Natural killer cell (primary cell): Measurements from ENCODE around the gene TMPRSS7. TPM values are rescaled to one million over a fixed set of nuclear protein-coding genes. Genes with fewer than 3 reads are reported as not detected.
A peak's percentile ranks its signal among the peaks of the same experiment; 100 is the strongest.

Source experiments
- ATAC-seq, 3 donors: fragments of 150-1000 bp in 2 of 3; fragments of 200-7000 bp in 1 of 3; cut with Tn5 transposase; 1 replicate in 1 of 3; 2 replicates in 2 of 3; pipeline ENCODE4 v1.10.0; 2021; ENCODE audit warnings: mild to moderate bottlenecking in 2 of 3, moderate library complexity in 2 of 3
- DNase-seq, 2 donors: peaks; one replicate each; pipeline versions ENCODE4 v3.0.0 to v3.0.0-alpha.2; 2013 to 2021; ENCODE audit warnings: mixed read lengths in 1 of 2
- H3K27ac ChIP-seq: one replicate; pipeline ENCODE4 v1.5.1; 2013; ENCODE audit warnings: mild to moderate bottlenecking, low read length
- H3K27me3 ChIP-seq: one replicate; pipeline ENCODE4 v1.6.1; 2013; ENCODE audit warnings: low read length; ENCODE audit not compliant: control insufficient read depth, insufficient read depth
- H3K36me3 ChIP-seq: one replicate; pipeline ENCODE4 v1.6.1; 2013; ENCODE audit warnings: low read length; ENCODE audit not compliant: control insufficient read depth, insufficient read depth
- H3K4me1 ChIP-seq: one replicate; pipeline ENCODE4 v1.6.1; 2013; ENCODE audit warnings: low read length; ENCODE audit not compliant: control insufficient read depth, insufficient read depth
- H3K4me3 ChIP-seq: one replicate; pipeline ENCODE4 v1.5.1; 2013; ENCODE audit warnings: low read length
- H3K9me3 ChIP-seq: one replicate; pipeline ENCODE4 v1.6.1; 2013; ENCODE audit warnings: low read length; ENCODE audit not compliant: control insufficient read depth, insufficient read depth
- H3K27ac Mint-ChIP-seq, 2 donors: one replicate each; pipeline ENCODE4 v1.8.0; 2022; ENCODE audit warnings: mild to moderate bottlenecking in 2 of 2, mixed read lengths in 2 of 2, moderate library complexity in 1 of 2
- H3K27me3 Mint-ChIP-seq, 2 donors: one replicate each; pipeline ENCODE4 v1.8.0; 2022; ENCODE audit warnings: low read depth in 2 of 2, mixed read lengths in 2 of 2
- H3K36me3 Mint-ChIP-seq: one replicate; pipeline ENCODE4 v1.8.0; 2022; ENCODE audit warnings: mixed read lengths
- H3K4me1 Mint-ChIP-seq, 2 donors: one replicate each; pipeline ENCODE4 v1.8.0; 2022; ENCODE audit warnings: mixed read lengths in 2 of 2
- H3K4me3 Mint-ChIP-seq: one replicate; pipeline ENCODE4 v1.8.0; 2022; ENCODE audit warnings: mild to moderate bottlenecking, moderate library complexity, mixed read lengths
- H3K9me3 Mint-ChIP-seq, 2 donors: one replicate each; pipeline ENCODE4 v1.8.0; 2022; ENCODE audit warnings: mixed read lengths in 2 of 2
- CTCF ChIP-seq: fragments of 200-600 bp; IDR thresholded peaks from one replicate; pipeline ENCODE4 v1.8.0; 2022; ENCODE audit warnings: antibody characterized with exemption
- WGBS: methylation state at CpG from one replicate; pipeline ENCODE4 v1.1.7; 2013; ENCODE audit warnings: missing lambda C conversion rate; ENCODE audit not compliant: insufficient coverage; 5-methylcytosine and 5-hydroxymethylcytosine counted together
- intact Hi-C: fragments of 100-400 bp; cut with micrococcal nuclease; formaldehyde crosslinking; loops from one replicate; pipeline ENCODE4 v1.14.2; 2022
- total RNA-seq, 4 donors: library from RNA; stranded (reverse); fragments of 120-200 nt in 1 of 4; gene quantifications; one replicate each; pipeline versions ENCODE4 v1.2.3 to v1.2.4, GENCODE V29; 2013 to 2022

The TMPRSS7 gene
- total RNA-seq, 3 donors from 2014 or later (not counting 1 experiment from before 2014, with no cell fraction given): not detected

GRCh38 chr3:112097378-112097777 is 62.8 kb downstream of the TMPRSS7 start:
- ATAC-seq: peak in 2 of 3 donors; percentile 37 to 38
- Histone ChIP-seq H3K27ac (no peak overlapping the region), H3K9me3 (no peaks in the 10 kb centered on the region), H3K36me3 (no peaks in the 10 kb centered on the region), H3K4me1 (no peaks in the 10 kb centered on the region), H3K4me3 (no peak overlapping the region), H3K27me3 (no peaks in the 10 kb centered on the region)
- Mint-ChIP-seq H3K9me3 (no peaks in the 10 kb centered on the region), H3K4me3 (no peak overlapping the region), H3K4me1 (no peaks in the 10 kb centered on the region), H3K27me3 (peaks cover 4 to 20% of the 10 kb centered on the region in 2 donors), H3K27ac (no peak overlapping the region), H3K36me3 (no peaks in the 10 kb centered on the region)
- intact Hi-C loops: no loop called here
- WGBS: 30% methylated on average over 4 of the region's 4 CpGs
- TF ChIP-seq CTCF: no peak
- DNase-seq: no peak

- H3K36me3 Mint-ChIP-seq: no peaks in the 10 kb centered on the region
- H3K27ac Mint-ChIP-seq: no peak overlapping the region
- Histone ChIP-seq H3K9me3 (no peaks in the 10 kb centered on the region), H3K27me3 (no peaks in the 10 kb centered on the region), H3K36me3 (no peaks in the 10 kb centered on the region), H3K27ac (no peak overlapping the region), H3K4me1 (no peaks in the 10 kb centered on the region), H3K4me3 (no peak overlapping the region)
- 85% methylated on average over 2 of the region's 2 CpGs for WGBS
- H3K4me1 Mint-ChIP-seq: no peaks in the 10 kb centered on the region
- no peak for ATAC-seq
- H3K27me3 Mint-ChIP-seq: peaks cover 5 to 12% of the 10 kb centered on the region in 2 donors
- H3K4me3 Mint-ChIP-seq: no peak overlapping the region
- intact Hi-C loops: no loop called here
- TF ChIP-seq CTCF: no peak
- H3K9me3 Mint-ChIP-seq: no peaks in the 10 kb centered on the region
- no peak for DNase-seq
Measured at GRCh38 chr3:112101916-112102315, 67.4 kb downstream of the TMPRSS7 start.

- ATAC-seq: no peak
- peaks cover 0 to 5% of the 10 kb centered on the region in 2 donors for H3K27me3 Mint-ChIP-seq
Measured at GRCh38 chr3:112104774-112105173, 70.2 kb downstream of the TMPRSS7 start.

More at GRCh38 chr3:112104774-112105173, 70.2 kb downstream of the TMPRSS7 start:
- no peak for DNase-seq
- no peaks in the 10 kb centered on the region for H3K36me3 ChIP-seq
- intact Hi-C loops: no loop called here
- Mint-ChIP-seq H3K4me1 (no peaks in the 10 kb centered on the region), H3K36me3 (no peaks in the 10 kb centered on the region), H3K4me3 (no peak overlapping the region), H3K9me3 (no peaks in the 10 kb centered on the region), H3K27ac (no peak overlapping the region)
- no peaks in the 10 kb centered on the region for H3K9me3 ChIP-seq
- H3K4me1 ChIP-seq: no peaks in the 10 kb centered on the region
- WGBS: 87% methylated on average over 2 of the region's 2 CpGs
- no peak overlapping the region for H3K27ac ChIP-seq
- H3K4me3 ChIP-seq: no peak overlapping the region
- no peaks in the 10 kb centered on the region for H3K27me3 ChIP-seq
- no peak for TF ChIP-seq CTCF
